ENCODE data around the gene KLHL42.

KLHL42 gene

DNA sequence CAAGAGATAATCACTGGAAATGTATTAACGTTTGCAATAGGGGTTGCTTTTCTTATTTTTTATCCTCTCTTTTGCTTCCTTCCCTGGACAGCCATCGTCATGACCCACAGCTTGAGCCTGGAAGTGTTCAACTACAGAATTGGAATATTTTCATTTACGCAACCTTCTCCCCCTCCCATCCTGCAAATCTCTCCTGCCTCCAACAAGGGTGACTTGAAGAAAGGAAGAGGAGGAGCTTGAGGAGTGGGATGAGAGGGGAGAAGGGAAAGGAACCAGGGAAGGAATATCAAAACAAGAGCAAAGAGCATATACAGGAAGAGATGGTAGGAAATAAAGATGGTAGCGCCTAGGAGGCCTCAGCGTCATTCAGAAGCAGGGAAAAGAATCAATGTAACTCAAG is 1.6 kb downstream of the KLHL42 start:
- DNase-seq = peak; percentile 47

DNA sequence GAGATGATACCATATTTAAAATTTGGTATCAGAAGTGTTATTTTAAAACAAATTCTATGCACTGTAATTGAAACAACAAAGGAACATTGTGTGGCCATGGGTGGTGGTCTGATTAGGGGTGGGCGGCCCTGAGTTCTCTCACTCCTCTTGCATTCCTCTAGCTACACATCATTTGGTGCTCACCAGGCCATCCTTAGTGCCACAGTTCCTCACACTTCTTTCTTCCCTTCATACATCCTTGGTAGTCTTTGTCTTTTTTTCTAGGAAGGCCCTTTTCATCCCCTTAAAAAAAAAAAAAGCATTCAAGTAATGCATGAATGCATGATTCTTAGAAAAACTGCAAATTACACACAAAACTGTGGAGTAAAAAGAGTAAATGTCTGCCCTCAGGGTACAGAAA is 2.4 kb downstream of the KLHL42 start:
- peak; percentile 35 for DNase-seq

DNA sequence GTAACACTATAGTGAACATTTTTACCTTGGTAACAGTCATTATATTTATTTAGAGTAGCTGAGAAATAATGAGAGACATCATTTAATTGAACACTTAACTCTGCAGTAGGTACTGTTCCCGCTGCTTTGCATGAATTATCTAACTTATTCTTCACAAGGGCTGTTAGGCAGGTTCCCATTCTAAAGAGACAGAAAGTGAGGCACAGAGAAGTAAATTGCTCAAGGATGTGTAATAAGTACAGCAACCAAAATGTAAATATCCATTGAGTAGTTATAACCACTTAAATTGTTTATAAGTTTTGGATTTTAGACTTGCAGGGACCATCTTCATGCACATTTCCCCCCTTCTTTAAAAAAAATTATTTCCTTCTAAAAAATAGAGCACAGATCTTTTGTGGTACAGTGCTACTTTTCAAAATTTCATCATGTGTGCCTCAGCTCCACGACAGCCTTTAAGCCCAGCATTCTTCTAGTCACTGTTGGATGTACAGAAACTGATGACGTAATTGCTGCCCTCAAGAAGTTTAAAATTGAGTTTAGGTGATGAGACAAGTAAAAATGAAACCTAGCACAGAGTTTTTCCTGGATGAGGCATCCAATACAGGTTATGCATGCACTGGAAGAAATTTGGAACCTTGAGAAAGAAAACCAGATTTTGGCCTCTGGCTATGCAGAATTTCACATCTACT is 6.0 kb downstream of the KLHL42 start:
- no peak for DNase-seq

GRCh38 chr12:27787559-27787958 is 7.5 kb downstream of the KLHL42 start:
- no peak for DNase-seq

DNA sequence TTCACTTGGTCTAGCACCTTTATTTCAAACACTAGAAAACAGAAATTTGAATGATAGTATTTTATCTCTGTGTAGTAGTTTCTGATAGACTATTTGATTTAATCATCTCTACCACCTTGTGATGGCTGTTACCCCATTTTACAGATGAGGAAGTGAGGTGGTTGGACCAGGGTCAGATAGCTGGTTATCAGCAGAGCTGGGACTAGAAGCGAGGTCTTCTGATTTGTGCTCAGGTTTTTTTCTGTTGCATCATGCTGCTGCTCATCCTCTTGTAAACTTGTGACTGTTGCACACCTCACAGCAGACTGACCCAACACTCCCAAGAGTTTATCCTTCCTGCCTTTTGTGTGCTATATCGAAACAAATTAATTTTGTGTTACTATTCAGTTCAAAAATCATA is 10.1 kb downstream of the KLHL42 start:
- DNase-seq = no peak

GRCh38 chr12:27794818-27795584 is 15.0 kb downstream of the KLHL42 start:
- DNase-seq = no peak

DNA sequence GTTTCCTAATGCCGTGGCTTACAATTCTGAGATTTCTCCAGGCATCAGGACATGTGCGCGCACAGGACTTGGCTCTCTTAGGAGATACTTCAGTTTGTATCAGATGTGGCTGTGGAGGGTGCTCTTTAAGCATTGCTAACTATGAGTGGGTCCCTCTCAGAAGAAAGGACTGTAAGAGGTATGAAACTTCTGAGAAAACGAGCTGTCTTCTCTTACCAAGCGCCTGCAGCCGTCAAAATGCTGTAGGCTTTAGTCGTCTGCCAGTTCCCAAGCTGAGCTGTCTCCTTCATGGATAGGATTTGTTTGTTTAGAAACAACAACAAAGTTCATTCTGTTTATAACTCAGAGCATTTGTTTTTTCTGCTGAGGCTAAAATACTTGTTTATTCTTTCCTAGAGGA is 16.1 kb downstream of the KLHL42 start:
- no peak for DNase-seq

DNA sequence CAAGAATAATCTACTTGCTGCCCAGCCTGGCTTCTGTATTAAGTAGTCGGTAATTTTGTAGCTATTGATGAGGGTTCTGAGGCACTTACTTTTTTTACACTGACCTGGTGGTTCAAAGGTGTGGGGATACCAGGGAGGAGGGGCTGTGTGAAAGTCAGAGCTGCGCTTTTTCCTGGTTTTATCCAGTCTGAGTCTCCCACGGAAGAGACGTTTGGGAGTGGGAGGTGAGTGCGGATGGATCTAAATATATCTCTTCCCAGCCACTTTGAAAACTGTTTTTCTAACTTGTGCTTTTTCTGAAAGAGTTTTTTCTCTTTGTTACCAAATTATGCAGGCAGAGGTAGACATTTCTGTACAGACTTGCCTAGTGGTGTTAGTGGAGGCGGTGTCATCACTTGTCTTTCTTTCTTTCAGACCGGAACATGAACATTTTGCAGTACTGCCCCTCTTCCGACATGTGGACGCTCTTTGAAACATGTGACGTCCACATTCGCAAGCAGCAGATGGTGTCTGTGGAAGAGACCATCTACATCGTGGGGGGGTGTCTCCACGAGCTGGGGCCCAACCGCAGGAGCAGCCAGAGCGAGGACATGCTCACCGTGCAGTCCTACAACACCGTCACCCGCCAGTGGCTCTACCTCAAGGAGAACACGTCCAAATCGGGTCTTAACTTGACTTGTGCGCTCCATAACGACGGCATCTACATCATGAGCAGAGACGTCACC is 17.4 kb downstream of the KLHL42 start:
- no peak for DNase-seq

GRCh38 chr12:27800819-27801218 is 20.8 kb downstream of the KLHL42 start:
- DNase-seq = no peak

DNA sequence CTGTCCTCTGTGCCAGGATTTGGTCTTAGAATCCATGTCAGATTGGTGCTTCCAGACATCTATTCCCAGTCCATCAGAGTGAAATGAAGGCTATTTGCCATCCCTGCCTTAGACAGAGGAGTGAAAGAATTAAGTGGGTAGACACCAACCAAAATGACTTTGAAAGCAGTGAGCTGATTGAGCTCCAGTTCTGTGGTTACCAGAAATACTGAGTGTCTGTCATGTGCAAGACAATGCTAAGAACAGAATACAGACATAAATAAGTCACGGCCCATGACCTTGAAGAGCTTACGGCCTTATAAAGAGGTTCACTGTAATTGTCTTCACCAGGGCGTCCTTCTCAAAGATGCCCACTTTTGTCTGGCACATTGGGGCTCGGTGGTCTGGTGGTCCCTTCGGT is 21.6 kb downstream of the KLHL42 start:
- no peak for DNase-seq

DNA sequence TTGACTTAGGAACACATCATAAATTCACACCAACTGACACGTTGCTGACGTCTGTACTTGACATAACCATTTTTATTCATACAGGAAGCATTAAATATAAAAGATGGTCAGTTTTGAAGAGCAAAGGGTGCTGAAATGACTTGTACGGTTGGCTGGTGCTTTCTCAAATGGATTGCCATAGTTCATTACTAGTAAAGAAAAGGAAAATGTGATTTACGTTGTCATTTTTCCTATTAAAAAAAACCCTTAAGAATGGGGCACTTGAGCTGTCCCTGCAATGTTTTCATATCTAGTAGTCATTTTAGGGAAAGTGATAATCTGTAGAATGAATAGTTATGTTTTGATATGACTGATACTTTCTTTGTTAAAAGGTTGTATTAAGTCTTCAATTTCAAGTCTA is 22.5 kb downstream of the KLHL42 start:
- DNase-seq = no peak

DNA sequence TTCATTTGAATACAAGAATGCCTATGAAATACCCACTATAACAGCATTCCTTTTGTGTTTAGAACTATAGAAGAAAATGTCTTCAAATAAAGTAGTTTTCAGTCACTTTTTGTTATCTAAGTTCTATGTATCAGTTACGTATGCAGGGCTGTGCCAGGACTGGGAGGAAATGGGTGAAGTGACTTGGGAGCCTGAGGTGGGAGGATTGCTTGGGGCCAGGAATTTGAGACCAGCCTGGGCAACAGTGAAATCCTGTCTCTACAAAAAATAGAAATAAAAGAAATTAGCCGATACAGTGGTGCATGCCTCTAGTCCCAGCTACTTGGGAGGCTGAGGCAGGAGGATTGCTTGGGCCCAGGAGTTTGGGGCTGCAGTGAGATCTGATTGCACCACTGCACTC is 22.9 kb downstream of the KLHL42 start:
- DNase-seq = no peak

GRCh38 chr12:27805238-27805637 is 25.2 kb downstream of the KLHL42 start:
- no peak for DNase-seq

DNA sequence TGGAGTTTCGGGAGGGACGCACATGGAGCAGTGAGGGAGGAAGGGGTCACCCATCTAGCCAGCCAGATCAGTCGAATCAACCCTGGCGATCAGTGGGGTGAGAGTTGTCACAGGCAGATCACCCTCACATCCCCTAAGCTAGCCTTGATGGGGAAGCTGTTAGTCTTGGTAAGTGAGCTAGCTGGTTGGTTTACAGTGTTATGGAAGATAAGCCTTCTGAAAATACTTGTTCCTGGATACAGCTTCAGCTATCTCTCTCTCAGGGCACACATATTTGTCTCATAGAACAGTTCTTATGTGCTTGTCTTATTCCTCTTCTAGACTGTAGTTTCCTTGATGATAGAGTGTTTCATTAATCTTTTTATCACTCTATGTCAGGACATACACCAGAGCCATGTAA is 26.2 kb downstream of the KLHL42 start:
- DNase-seq = no peak

DNA sequence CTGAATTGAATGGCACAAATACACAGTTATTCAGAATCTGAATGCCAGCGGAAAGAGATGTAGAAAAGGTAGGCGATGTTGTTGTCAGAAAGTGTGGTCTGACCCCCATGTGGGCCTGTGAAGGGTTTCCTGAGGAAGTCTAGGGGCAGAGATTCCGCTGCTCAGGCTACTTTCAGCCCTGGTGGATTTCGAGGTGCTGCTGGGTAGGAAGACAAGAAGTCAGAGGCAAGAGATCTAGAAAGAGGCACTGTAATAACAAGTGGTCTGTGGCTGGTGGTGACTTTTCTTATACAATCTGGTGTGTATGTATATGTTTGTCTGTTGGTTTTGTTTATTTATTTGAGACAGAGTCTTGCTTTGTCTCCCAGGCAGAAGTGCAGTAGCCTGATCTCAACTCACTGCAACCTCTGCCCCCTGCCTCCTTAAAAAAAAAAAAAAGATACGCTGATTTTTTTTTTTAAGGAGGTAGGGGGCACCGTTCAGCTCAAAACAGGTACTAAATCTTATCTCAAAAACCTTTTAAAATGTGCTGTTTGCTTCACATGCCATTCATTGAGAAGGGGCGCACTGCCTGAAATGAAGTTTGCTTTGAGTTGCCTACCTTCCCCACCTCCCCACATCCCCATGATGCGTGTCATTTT is 27.1 kb downstream of the KLHL42 start:
- DNase-seq = no peak

DNA sequence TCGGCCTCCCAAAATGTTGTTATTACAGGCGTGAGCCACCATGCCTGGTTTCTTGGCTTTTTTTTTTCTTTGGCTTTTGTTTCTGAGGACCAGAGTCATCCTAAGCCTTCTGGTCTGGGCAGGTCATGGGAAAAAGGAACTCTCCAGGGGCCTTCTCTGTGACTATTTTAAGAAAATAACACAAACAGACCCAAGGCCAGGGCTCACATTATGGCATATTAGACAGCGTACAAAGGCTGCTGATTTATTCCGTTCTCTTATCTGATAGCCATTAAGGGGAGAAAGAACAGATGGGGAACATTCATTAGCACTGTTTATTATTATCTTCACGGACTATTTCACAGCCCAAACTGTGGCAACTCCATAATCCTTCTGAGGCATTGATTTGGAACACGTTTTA is 28.8 kb downstream of the KLHL42 start:
- peak; percentile 95 for DNase-seq

GRCh38 chr12:27810756-27811155 is 30.7 kb downstream of the KLHL42 start:
- no peak for DNase-seq

DNA sequence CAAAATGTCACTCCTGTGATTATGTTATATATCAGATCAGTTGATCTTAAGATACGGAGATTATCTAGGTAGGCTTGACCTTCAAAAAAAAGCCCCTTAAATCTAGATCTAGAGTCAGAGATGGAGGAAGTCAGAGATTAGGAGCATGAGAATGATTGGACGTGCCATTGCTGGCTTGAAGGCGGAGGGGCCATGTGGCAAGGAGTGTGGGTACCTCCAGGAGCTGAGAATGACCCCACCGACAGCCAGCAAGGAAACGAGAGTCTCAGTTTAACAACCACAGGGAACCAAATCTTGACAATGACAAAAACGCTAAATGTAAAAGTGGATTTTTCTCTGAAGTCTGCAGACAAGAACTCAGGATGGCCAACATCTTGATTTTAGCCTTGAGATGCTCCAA is 32.5 kb downstream of the KLHL42 start:
- DNase-seq = no peak

DNA sequence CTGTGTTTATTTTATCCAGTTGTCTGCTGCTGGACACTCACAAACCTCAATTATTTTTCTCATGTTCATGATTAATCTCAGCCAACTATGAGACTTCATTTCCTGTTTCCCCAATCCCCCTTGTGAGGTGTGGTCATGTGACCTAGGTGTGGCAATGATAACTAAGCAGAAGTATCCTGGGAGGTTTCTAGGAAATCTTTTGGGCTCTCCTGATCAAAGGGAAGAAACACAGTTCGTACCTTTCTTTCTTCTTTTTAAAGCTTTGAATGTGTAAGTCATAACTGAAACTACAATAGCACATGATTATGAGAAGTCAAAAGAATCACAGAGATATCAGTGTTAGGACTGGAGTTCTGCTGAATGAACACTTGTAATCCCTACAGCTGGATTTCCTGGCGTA is 34.4 kb downstream of the KLHL42 start:
- no peak for DNase-seq

DNA sequence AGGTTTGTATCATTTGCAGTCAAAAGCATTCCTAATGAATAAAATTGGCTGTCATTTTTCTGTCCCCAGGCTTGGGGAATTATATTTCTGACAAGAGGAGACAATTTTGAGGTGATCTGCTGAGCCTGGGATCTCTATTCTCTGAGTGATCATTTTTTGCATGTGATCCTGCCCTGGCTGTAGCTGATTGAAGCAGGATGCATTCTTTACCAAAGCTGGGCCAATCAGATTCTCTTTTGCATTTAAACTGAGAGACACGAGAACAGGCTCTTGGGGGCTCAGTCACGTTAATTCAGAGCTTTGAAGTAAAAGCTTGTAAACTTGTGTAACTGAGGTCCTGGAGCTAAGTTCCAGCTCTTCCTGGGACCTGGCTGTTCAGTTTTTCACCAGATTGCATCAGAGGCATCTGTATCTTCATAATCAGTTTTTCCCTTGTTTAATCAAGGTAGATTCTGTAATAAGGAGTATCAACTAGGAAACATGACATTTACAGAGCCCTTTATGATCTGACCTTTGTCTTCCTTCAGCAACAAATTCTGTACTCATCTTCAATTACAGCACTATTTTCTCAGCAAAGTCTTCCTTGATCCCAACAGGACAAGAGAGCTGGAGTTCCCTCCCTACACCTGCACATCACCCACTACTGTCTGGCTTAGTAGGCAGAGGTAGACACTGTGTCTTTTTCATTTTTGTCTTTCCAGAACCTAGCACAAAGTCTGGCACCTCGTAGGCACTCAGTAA is 35.0 kb downstream of the KLHL42 start:
- no peak for DNase-seq

DNA sequence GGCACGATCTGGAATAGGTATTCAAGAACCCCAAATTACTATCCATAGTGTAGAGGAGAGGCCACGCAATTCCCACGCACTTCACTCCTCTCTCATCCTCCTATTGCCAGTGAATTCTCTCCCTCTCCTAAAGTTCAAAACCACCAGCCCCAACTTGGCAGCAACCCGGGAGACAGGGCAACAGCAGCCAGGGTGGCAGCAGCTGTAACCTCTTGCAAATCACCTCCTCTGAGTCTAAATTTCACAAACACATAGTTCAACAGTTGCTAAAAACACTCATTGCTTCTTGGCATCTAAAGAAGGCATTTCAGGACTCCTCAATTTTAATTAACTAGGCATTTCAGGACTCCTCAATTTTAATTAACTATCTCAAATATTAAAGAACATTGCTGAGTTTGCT is 37.7 kb downstream of the KLHL42 start:
- no peak for DNase-seq

DNA sequence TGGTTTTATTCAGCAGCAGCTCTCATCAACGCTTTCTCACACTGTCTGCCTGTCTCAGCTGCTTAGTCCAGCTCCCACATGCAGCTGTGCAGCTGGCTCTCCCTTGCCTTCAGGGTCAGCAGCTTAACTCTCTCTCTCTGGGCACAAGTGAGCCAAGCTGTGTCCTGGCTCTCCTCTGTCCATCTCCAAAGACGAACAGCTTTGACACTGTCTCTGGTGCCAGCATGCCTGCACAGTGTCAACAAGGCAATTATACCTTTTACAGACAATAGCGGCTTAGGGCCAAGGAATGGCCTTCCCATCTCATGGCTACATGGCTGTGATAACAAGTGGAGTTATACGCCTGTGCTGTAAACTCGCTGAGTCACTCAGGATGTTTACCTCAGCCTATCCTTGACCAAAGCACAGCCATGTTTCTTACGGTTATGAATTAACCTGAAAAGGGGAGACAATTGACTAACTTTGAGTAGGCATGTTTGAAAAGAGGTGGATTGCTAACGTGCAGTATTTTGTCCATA is 38.4 kb downstream of the KLHL42 start:
- no peak for DNase-seq

DNA sequence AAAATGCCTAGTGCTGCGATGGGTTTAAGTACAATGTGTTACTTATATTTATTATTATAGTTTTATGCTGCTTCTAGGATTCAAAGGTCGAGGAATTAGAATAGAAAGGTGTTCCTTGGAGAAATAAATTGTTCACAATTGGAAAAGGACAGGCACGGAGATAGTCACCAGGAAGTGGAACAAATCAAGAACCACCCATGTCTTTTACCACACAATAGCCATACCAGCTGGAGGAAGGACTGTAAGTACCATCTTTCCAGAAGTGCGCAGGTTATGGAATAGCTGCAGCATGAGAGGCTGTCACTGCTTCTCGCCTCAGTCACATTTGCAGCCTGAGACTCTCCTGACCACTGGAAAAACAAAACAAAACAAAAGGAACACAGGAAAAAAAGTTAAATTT is 40.5 kb downstream of the KLHL42 start:
- no peak for DNase-seq

Measured in NCI-H2171 (cell line).